PC-9 (cell line): ENCODE data around the gene TRAFD1. TPM values are rescaled to one million over a fixed set of nuclear protein-coding genes. Genes with fewer than 3 reads are reported as not detected.

ENCODE experiments used
- BruUV-seq: library from RNA; stranded (reverse); fragments of 400-500 nt; replicated peaks from 2 replicates; lab custom pipeline; 2021; lab: Mats Ljungman, UMichigan
- CTCF ChIA-PET: fragments of 300-600 bp; sonication (Branson Sonifier 250); formaldehyde crosslinking; loops from one replicate; lab custom pipeline; 2022; ENCODE audit warnings: antibody characterized with exemption; lab: Charles Lee
- POLR2A ChIA-PET: fragments of 300-600 bp; sonication (Branson Sonifier 250); formaldehyde crosslinking; loops from one replicate; lab custom pipeline; 2022; ENCODE audit warnings: antibody characterized with exemption; ENCODE audit not compliant: unreplicated experiment; lab: Charles Lee
- DNase-seq, 2 experiments: peaks; one replicate each; pipeline versions ENCODE4 v3.0.0 to v3.0.0-alpha.2; 2015 to 2022; ENCODE audit warnings: mixed read lengths in 1 of 2
- H2AFZ ChIP-seq: fragments of 200-600 bp; sonication (generic); 2 replicates; pipeline ENCODE4 v1.8.1; 2017; ENCODE audit warnings: antibody characterized with exemption
- H3F3A ChIP-seq: fragments of 200-600 bp; sonication (generic); 2 replicates; pipeline ENCODE4 v1.8.1; 2017; ENCODE audit warnings: antibody characterized with exemption, mild to moderate bottlenecking, low read depth; ENCODE audit not compliant: insufficient read depth
- H3K27ac ChIP-seq: fragments of 200-600 bp; sonication (generic); 2 replicates; pipeline ENCODE4 v1.6.1; 2016; ENCODE audit warnings: mixed run types
- H3K27me3 ChIP-seq: fragments of 200-600 bp; sonication (generic); 2 replicates; pipeline ENCODE4 v1.6.1; 2016; ENCODE audit warnings: low read depth, mixed run types; ENCODE audit not compliant: insufficient read depth
- H3K36me3 ChIP-seq: fragments of 200-600 bp; sonication (generic); 2 replicates; pipeline ENCODE4 v1.6.1; 2016; ENCODE audit warnings: low read depth, mixed run types
- H3K4me1 ChIP-seq: fragments of 200-600 bp; sonication (generic); replicated peaks from 2 replicates; pipeline ENCODE4 v1.6.1; 2016; ENCODE audit warnings: mixed run types; ENCODE audit not compliant: insufficient read depth
- H3K4me2 ChIP-seq: fragments of 200-600 bp; sonication (generic); 2 replicates; pipeline ENCODE4 v1.6.1; 2017; ENCODE audit warnings: mixed run types
- H3K4me3 ChIP-seq: fragments of 200-600 bp; sonication (generic); 2 replicates; pipeline ENCODE4 v1.6.1; 2016; ENCODE audit warnings: mixed run types
- H3K79me2 ChIP-seq: fragments of 200-600 bp; sonication (generic); 2 replicates; pipeline ENCODE4 v1.6.1; 2017; ENCODE audit warnings: low read depth, mixed run types
- H3K9me2 ChIP-seq: fragments of 200-600 bp; sonication (generic); 2 replicates; pipeline ENCODE4 v1.8.1; 2017; ENCODE audit warnings: mild to moderate bottlenecking; ENCODE audit not compliant: insufficient read depth
- H3K9me3 ChIP-seq: fragments of 200-600 bp; sonication (generic); 2 replicates; pipeline ENCODE4 v1.8.1; 2016; ENCODE audit warnings: low read depth; ENCODE audit not compliant: insufficient read depth
- H4K20me1 ChIP-seq: fragments of 200-600 bp; sonication (generic); 2 replicates; pipeline ENCODE4 v1.8.1; 2017; ENCODE audit not compliant: insufficient read depth
- CTCF ChIP-seq: fragments of 200-600 bp; sonication (generic); conservative IDR thresholded peaks from 2 replicates; pipeline ENCODE4 v1.6.1; 2017; ENCODE audit warnings: mixed run types, antibody characterized with exemption, mild to moderate bottlenecking, moderate library complexity
- EZH2 ChIP-seq: fragments of 200-600 bp; sonication (generic); IDR thresholded peaks from 2 replicates; pipeline ENCODE4 v1.8.0; 2017; ENCODE audit warnings: antibody characterized with exemption, low read depth
- intact Hi-C: fragments of 100-400 bp; cut with micrococcal nuclease; formaldehyde crosslinking; loops from one replicate; pipeline ENCODE4 v1.10.0; 2022; ENCODE audit not compliant: unreplicated experiment
- total RNA-seq: library from RNA; stranded (reverse); gene quantifications from 2 replicates; pipeline ENCODE4 v1.2.3, GENCODE V29; 2021

TRAFD1 gene
- total RNA-seq, 1 experiment from 2014 or later = 38.7 TPM

DNA sequence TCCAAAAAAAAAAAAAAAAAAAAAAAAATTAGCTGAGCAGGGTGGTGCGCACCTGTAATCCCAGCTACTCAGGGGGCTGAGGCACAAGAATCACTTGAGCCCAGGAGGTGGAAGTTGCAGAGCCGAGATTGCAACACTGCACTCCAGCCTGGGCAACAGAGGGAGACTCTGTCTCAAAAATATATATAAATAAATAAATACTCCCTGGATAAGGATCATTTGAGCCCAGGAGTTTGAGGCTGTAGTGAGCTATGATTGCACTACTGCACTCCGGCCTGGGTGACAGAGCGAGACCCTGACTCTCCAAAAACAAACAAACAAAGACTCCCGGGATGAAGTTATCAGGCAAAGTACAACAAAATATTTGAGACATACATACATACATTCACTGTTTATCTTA, 13.4 kb upstream of the TRAFD1 start:
- no peaks in the 10 kb centered on the region for H3K27me3 ChIP-seq
- peaks cover 3% of the 10 kb centered on the region; the same call in 1 of the 2 replicates for H4K20me1 ChIP-seq
- peak overlapping the region; percentile 31; the same call in 1 of the 2 replicates for H2AFZ ChIP-seq
- peaks cover 68% of the 10 kb centered on the region for H3K4me1 ChIP-seq
- peak overlapping the region; percentile 89 for H3K27ac ChIP-seq
- H3K36me3 ChIP-seq = peaks cover 2% of the 10 kb centered on the region; the same call in 1 of the 2 replicates
- H3K4me3 ChIP-seq = peak overlapping the region; percentile 37; the same call in 1 of the 2 replicates
- peak in 1 of 2 experiments; percentile 62 for DNase-seq
- TF ChIP-seq CTCF (no peak), EZH2 (no peak)
- peak overlapping the region; percentile 79 for H3K4me2 ChIP-seq
- peaks cover 38% of the 10 kb centered on the region for H3K79me2 ChIP-seq
- CTCF ChIA-PET = interaction anchor here (0.6 to 1.4 kb wide), 3 partner anchors 10 to 15 kb away, joined by 3 to 16 read pairs (median 6); no protein-coding TSS in a partner anchor
- no TSS peak for BruUV-seq
- intact Hi-C loops = loop anchor here (1.0 kb wide), 2 partner anchors 10 to 37 kb away; no protein-coding TSS in a partner anchor
- peaks cover 65% of the 10 kb centered on the region for H3F3A ChIP-seq
- no peaks in the 10 kb centered on the region for H3K9me2 ChIP-seq
- POLR2A ChIA-PET = interaction anchor here (1.4 kb wide), 1 partner anchor 13 kb away, joined by 4 read pairs; the partner anchor contains the start of gene TRAFD1
- no peaks in the 10 kb centered on the region for H3K9me3 ChIP-seq

- intact Hi-C loops = loop anchor here (1.0 kb wide), 2 partner anchors 10 to 37 kb away; no protein-coding TSS in a partner anchor
- Histone ChIP-seq H3K9me3 (no peaks in the 10 kb centered on the region), H3K27ac (peak overlapping the region; percentile 89), H3K4me2 (peak overlapping the region; percentile 79), H3K4me3 (peak overlapping the region; percentile 37; the same call in 1 of the 2 replicates), H2AFZ (peak overlapping the region; percentile 31; the same call in 1 of the 2 replicates), H3K27me3 (no peaks in the 10 kb centered on the region), H3F3A (peaks cover 68% of the 10 kb centered on the region), H3K9me2 (no peaks in the 10 kb centered on the region), H3K79me2 (peaks cover 31% of the 10 kb centered on the region), H4K20me1 (no peaks in the 10 kb centered on the region), H3K36me3 (no peaks in the 10 kb centered on the region), H3K4me1 (peaks cover 70% of the 10 kb centered on the region)
- peak; percentile 88 to 100 for DNase-seq
- ChIA-PET POLR2A (interaction anchor here (0.5 to 1.4 kb wide), 4 partner anchors 13 to 100 kb away, joined by 3 to 8 read pairs (median 4); partner anchors contain the start of genes ERP29, TMEM116 and TRAFD1), CTCF (interaction anchor here (0.6 to 1.4 kb wide), 2 partner anchors 10 to 16 kb away, joined by 3 to 6 read pairs; no protein-coding TSS in a partner anchor)
- no peak for TF ChIP-seq EZH2
- BruUV-seq = no TSS peak
Measured at GRCh38 chr12:112112409-112113133, 12.8 kb upstream of the TRAFD1 start.

DNA sequence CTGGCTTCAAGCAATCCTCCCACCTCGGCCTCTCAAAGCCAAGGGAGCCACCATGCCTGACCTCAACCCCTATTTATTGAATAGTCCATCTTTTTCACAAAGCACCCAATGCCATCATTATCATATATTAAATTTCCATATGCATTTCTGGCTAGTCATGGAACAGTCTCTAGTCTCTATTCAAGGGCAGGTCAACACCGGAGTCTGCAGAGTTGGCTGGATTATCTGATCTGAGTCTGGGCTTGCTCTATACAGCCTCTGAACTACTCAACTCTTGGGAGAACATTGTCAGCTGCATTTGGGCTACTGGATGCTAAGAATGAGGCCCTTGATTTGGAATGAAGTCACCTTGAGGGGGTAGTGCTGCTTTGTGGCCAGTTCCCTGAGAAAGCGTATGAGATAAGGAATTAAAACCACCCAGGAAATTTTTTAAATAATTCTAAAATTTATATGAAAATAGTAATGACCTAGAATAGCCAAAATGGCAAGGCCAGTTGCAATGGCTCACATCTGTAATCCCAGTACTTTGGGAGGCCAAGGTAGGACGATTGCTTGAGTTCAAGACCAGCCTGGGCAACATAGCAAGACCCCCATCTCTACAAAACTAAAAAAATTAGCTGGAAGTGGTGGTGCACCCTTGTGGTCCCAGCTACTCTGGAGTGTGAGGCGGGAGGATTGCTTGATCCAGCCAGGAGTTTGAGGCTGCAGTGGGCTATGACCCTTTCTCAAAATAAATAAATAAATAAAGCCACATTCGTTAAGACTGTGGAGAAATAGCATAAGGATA, 9.9 kb upstream of the TRAFD1 start:
- POLR2A ChIA-PET = no interaction called here
- H3K4me2 ChIP-seq = peak overlapping the region; percentile 67; the same call in 1 of the 2 replicates
- no peaks in the 10 kb centered on the region for H4K20me1 ChIP-seq
- no peaks in the 10 kb centered on the region for H3K27me3 ChIP-seq
- no peaks in the 10 kb centered on the region for H3K9me3 ChIP-seq
- no peak for DNase-seq
- H3K9me2 ChIP-seq = no peaks in the 10 kb centered on the region
- H3F3A ChIP-seq = peaks cover 66% of the 10 kb centered on the region
- H2AFZ ChIP-seq = no peak overlapping the region
- H3K79me2 ChIP-seq = peaks cover 5% of the 10 kb centered on the region; the same call in 1 of the 2 replicates
- H3K4me3 ChIP-seq = no peak overlapping the region; the same call in 1 of the 2 replicates
- BruUV-seq = no TSS peak
- TF ChIP-seq CTCF (no peak), EZH2 (no peak)
- CTCF ChIA-PET = no interaction called here
- peak overlapping the region; percentile 92 for H3K27ac ChIP-seq
- H3K4me1 ChIP-seq = peaks cover 85% of the 10 kb centered on the region
- intact Hi-C loops = no loop called here
- no peaks in the 10 kb centered on the region for H3K36me3 ChIP-seq
